H1 (cell line): Measurements from ENCODE around the gene KMT5B. TPM values are rescaled to one million over a fixed set of nuclear protein-coding genes. Genes with fewer than 3 reads are reported as not detected.

ENCODE experiments used
- CTCF ChIA-PET: fragments of 300-600 bp; sonication (Branson Sonifier 250); formaldehyde crosslinking; loops from one replicate; lab custom pipeline; 2021; ENCODE audit not compliant: partially characterized antibody; lab: Charles Lee
- POLR2A ChIA-PET: fragments of 300-600 bp; sonication (Branson Sonifier 250); formaldehyde crosslinking; loops from one replicate; lab custom pipeline; 2021; ENCODE audit warnings: inconsistent platforms; ENCODE audit not compliant: partially characterized antibody; lab: Charles Lee
- DNase-seq, 2 experiments: peaks; one replicate each; pipeline versions ENCODE4 v3.0.0 to v3.0.0-alpha.2; 2010 to 2022; ENCODE audit warnings: low spot score in 2 of 2, low read depth in 1 of 2, mixed read lengths in 1 of 2
- FAIRE-seq: peaks from 2 replicates; lab custom pipeline; 2011; peaks lifted over from hg19 to GRCh38; lab: Jason Lieb, UNC
- H2AFZ ChIP-seq: 2 replicates; pipeline ENCODE4 v1.8.1; 2012; ENCODE audit warnings: low read length, inconsistent platforms
- H2AK5ac ChIP-seq: 2 replicates; pipeline ENCODE4 v1.6.1; 2013; ENCODE audit warnings: low read depth, low read length
- H2BK120ac ChIP-seq: replicated peaks from 2 replicates; pipeline ENCODE3; 2013; ENCODE audit warnings: low read depth, low read length, inconsistent platforms
- H2BK12ac ChIP-seq: 2 replicates; pipeline ENCODE4 v1.6.1; 2013; ENCODE audit warnings: low read depth, low read length
- H2BK15ac ChIP-seq: 2 replicates; pipeline ENCODE4 v1.6.1; 2013; ENCODE audit warnings: low read length
- H2BK20ac ChIP-seq: 2 replicates; pipeline ENCODE4 v1.6.1; 2013; ENCODE audit warnings: low read length
- H2BK5ac ChIP-seq: 2 replicates; pipeline ENCODE4 v1.6.1; 2013; ENCODE audit warnings: low read depth, low read length
- H3K14ac ChIP-seq: 2 replicates; pipeline ENCODE4 v1.6.1; 2013; ENCODE audit warnings: inconsistent platforms; ENCODE audit not compliant: insufficient read length
- H3K18ac ChIP-seq: 2 replicates; pipeline ENCODE4 v1.6.1; 2013; ENCODE audit warnings: low read length; ENCODE audit errors: extremely low read depth
- H3K23ac ChIP-seq: 2 replicates; pipeline ENCODE4 v1.6.1; 2013; ENCODE audit warnings: inconsistent platforms; ENCODE audit not compliant: insufficient read length
- H3K23me2 ChIP-seq: 2 replicates; pipeline ENCODE4 v1.6.1; 2013; ENCODE audit warnings: low read depth, low read length
- H3K27ac ChIP-seq: 2 replicates; pipeline ENCODE4 v1.6.1; 2011; ENCODE audit warnings: low read depth, low read length, inconsistent platforms
- H3K27me3 ChIP-seq, 4 experiments: replicated peaks in 1 of 4; 1 replicate in 1 of 4; 2 replicates in 3 of 4; pipeline versions ENCODE4 v1.6.1 to v1.8.1; 2011 to 2013; ENCODE audit warnings: low read length in 3 of 4, mild to moderate bottlenecking in 3 of 4, inconsistent platforms in 2 of 4, mixed read lengths in 2 of 4, moderate library complexity in 1 of 4; ENCODE audit not compliant: control insufficient read depth in 3 of 4, insufficient read depth in 3 of 4; ENCODE audit errors: extremely low read depth in 1 of 4
- H3K36me3 ChIP-seq, 4 experiments: 2 replicates each; pipeline versions ENCODE4 v1.6.1 to v1.8.1; 2011 to 2013; ENCODE audit warnings: mild to moderate bottlenecking in 4 of 4, low read length in 3 of 4, moderate library complexity in 2 of 4, control low read depth in 1 of 4, inconsistent platforms in 1 of 4; ENCODE audit not compliant: insufficient read depth in 4 of 4, control insufficient read depth in 2 of 4
- H3K4ac ChIP-seq: replicated peaks from 2 replicates; pipeline ENCODE3; 2013; ENCODE audit warnings: low read length, low read depth, mixed read lengths, inconsistent platforms; ENCODE audit not compliant: insufficient read length
- H3K4me1 ChIP-seq, 4 experiments: replicated peaks in 1 of 4; 1 replicate in 1 of 4; 2 replicates in 3 of 4; pipeline versions ENCODE4 v1.6.1 to v1.8.1; 2011 to 2013; ENCODE audit warnings: low read length in 3 of 4, inconsistent platforms in 2 of 4, mixed read lengths in 1 of 4; ENCODE audit not compliant: insufficient read depth in 4 of 4, control insufficient read depth in 3 of 4
- H3K4me2 ChIP-seq, 2 experiments: 2 replicates each; pipeline versions ENCODE4 v1.6.1 to v1.8.1; 2011 to 2013; ENCODE audit warnings: low read depth in 2 of 2, low read length in 2 of 2, control low read depth in 1 of 2, inconsistent platforms in 1 of 2, mild to moderate bottlenecking in 1 of 2; ENCODE audit not compliant: insufficient read depth in 1 of 2
- H3K4me3 ChIP-seq, 4 experiments: fragments of 200-600, 300-600 bp in 1 of 4; sonication (generic), shearing (Covaris generic), sonication (Bioruptor Twin) in 1 of 4; 2 replicates each; pipeline versions ENCODE4 v1.5.1 to v1.8.1; 2011 to 2016; ENCODE audit warnings: low read length in 4 of 4, low read depth in 3 of 4, control low read depth in 2 of 4, inconsistent platforms in 2 of 4, mild to moderate bottlenecking in 2 of 4, mixed read lengths in 1 of 4, moderate library complexity in 1 of 4; ENCODE audit not compliant: insufficient read depth in 2 of 4; ENCODE audit errors: extremely low read depth in 1 of 4
- H3K56ac ChIP-seq: replicated peaks from 2 replicates; pipeline ENCODE3; 2013; ENCODE audit warnings: low read depth, mild to moderate bottlenecking, mixed read lengths, low read length, inconsistent platforms; ENCODE audit not compliant: insufficient read length
- H3K79me1 ChIP-seq: 2 replicates; pipeline ENCODE4 v1.6.1; 2013; ENCODE audit warnings: low read depth, low read length, control low read depth
- H3K79me2 ChIP-seq, 2 experiments: 2 replicates each; pipeline versions ENCODE4 v1.6.1 to v1.8.1; 2012 to 2013; ENCODE audit warnings: low read length in 2 of 2, mild to moderate bottlenecking in 2 of 2, inconsistent platforms in 1 of 2; ENCODE audit not compliant: insufficient read depth in 2 of 2, control insufficient read depth in 1 of 2
- H3K9ac ChIP-seq, 4 experiments: replicated peaks in 1 of 4; 1 replicate in 1 of 4; 2 replicates in 3 of 4; pipeline versions ENCODE4 v1.6.1 to v1.8.1; 2011 to 2013; ENCODE audit warnings: low read depth in 3 of 4, low read length in 3 of 4, control low read depth in 2 of 4, mild to moderate bottlenecking in 2 of 4, moderate library complexity in 2 of 4, inconsistent platforms in 1 of 4; ENCODE audit errors: extremely low read depth in 1 of 4
- H3K9me3 ChIP-seq, 2 experiments: 2 replicates each; pipeline versions ENCODE4 v1.6.1 to v1.8.1; 2012 to 2013; ENCODE audit warnings: mild to moderate bottlenecking in 2 of 2, moderate library complexity in 2 of 2, control low read depth in 1 of 2, inconsistent platforms in 1 of 2, low read depth in 1 of 2, low read length in 1 of 2, mixed read lengths in 1 of 2; ENCODE audit not compliant: insufficient read depth in 2 of 2
- H4K20me1 ChIP-seq, 2 experiments: replicated peaks in 1 of 2; 2 replicates each; pipeline versions ENCODE3 to v1.8.1; 2011 to 2013; ENCODE audit warnings: inconsistent platforms in 2 of 2, low read length in 2 of 2, mild to moderate bottlenecking in 1 of 2; ENCODE audit not compliant: insufficient read depth in 2 of 2, control insufficient read depth in 1 of 2
- H4K5ac ChIP-seq: 2 replicates; pipeline ENCODE4 v1.6.1; 2013; ENCODE audit warnings: low read length, low read depth, mixed read lengths, inconsistent platforms; ENCODE audit not compliant: insufficient read length
- H4K8ac ChIP-seq: 2 replicates; pipeline ENCODE4 v1.8.0; 2013; ENCODE audit warnings: mild to moderate bottlenecking, moderate library complexity, low read length, inconsistent platforms; ENCODE audit not compliant: insufficient read depth; ENCODE audit errors: extremely low read depth
- H4K91ac ChIP-seq: replicated peaks from 2 replicates; pipeline ENCODE3; 2013; ENCODE audit warnings: low read length, mixed read lengths, inconsistent platforms; ENCODE audit not compliant: insufficient read length
- CTBP2 ChIP-seq: IDR thresholded peaks from 2 replicates; pipeline ENCODE4 v1.7.0; 2011; ENCODE audit warnings: borderline replicate concordance, mild to moderate bottlenecking, moderate library complexity, mixed read lengths, low read length; ENCODE audit not compliant: insufficient read depth, insufficient read length
- GABPA ChIP-seq: IDR thresholded peaks from 2 replicates; pipeline ENCODE4 v1.6.1; 2011; ENCODE audit warnings: mild to moderate bottlenecking, low read length, moderate library complexity, borderline replicate concordance; ENCODE audit not compliant: insufficient read depth
- HDAC2 ChIP-seq, 2 experiments: fragments of 300-600 bp in 1 of 2; sonication (generic) in 1 of 2; IDR thresholded peaks; 2 replicates each; pipeline ENCODE4 v1.6.1; 2011 to 2012; ENCODE audit warnings: low read depth in 2 of 2, low read length in 2 of 2, mild to moderate bottlenecking in 2 of 2, moderate library complexity in 2 of 2, borderline replicate concordance in 1 of 2, inconsistent platforms in 1 of 2
- KDM4A ChIP-seq: IDR thresholded peaks from one replicate; pipeline ENCODE4 v1.7.1; 2012; ENCODE audit warnings: low read depth, mild to moderate bottlenecking, moderate library complexity, low read length, inconsistent platforms; ENCODE audit not compliant: severe bottlenecking
- WGBS, 2 experiments: shearing (Covaris generic) in 1 of 2; methylation state at CpG; one replicate each; pipeline versions ENCODE4 v1.1.6 to v1.1.7; 2013 to 2015; ENCODE audit warnings: low lambda C conversion rate in 2 of 2, mixed read lengths in 2 of 2, inconsistent platforms in 1 of 2, low coverage in 1 of 2, missing lambda C conversion rate in 1 of 2; ENCODE audit not compliant: insufficient replicate concordance in 2 of 2, insufficient coverage in 1 of 2, insufficient read length in 1 of 2; ENCODE audit errors: extremely low coverage in 1 of 2, missing lambda C conversion rate in 1 of 2; 5-methylcytosine and 5-hydroxymethylcytosine counted together
- polyA plus RNA-seq, 7 experiments: library from polyadenylated mRNA; depleted of rRNA in 3 of 7; stranded (reverse) in 5 of 7; unstranded in 2 of 7; fragments of >200 nt in 5 of 7; fragments of 200-250 nt in 2 of 7; gene quantifications; 1 replicate in 5 of 7; 2 replicates in 1 of 7; 4 replicates in 1 of 7; pipeline versions ENCODE4 v1.2.1 to v1.2.3, GENCODE V29; 2011 to 2013; ENCODE audit warnings: missing spikeins in 2 of 7, mixed read lengths in 2 of 7
- total RNA-seq: library from RNA; stranded (reverse); fragmentation: NEBNext Ultra II Directional; extraction: Animal tissue kit (Norgen Biotek cat#: 25700); gene quantifications from 2 replicates; pipeline ENCODE4 v1.2.1, GENCODE V29; 2021

The KMT5B gene
- total and polyA plus RNA-seq, 2 of the 8 experiments (the other 6 are each of a cell fraction or from before 2014, with no cell fraction given): 11.0 to 40.8 TPM

DNA sequence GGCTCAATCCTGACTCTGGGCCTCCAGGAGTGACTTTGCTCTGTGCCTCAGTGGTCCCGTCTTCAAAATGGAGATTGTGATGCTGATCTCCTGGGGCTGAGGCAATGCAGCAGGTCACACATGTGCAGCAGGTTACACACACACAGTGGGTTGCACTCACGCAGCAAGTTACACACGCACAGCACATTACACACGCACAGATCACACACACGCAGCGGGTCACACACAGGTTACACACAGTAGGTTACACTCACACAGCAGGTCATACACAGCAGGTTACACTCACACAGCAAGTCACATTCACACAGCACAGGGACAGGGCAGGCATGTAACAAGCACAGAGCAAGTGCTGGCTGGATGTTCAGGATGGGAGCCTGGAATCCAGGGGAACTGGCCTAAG is 47.4 kb upstream of the KMT5B start:
- peaks cover 0 to 10% (median 4%) of the 10 kb centered on the region in 4 experiments; a peak in 5 of 7 replicates for H3K4me1 ChIP-seq
- ChIA-PET POLR2A (interaction anchor here (1.3 to 3.2 kb wide), 4 partner anchors 11 to 39 kb away, joined by 3 to 22 read pairs (median 4); partner anchors contain the start of gene C11orf24), CTCF (interaction anchor here (0.7 to 7.0 kb wide), 6 partner anchors 15 to 134 kb away, joined by 3 to 141 read pairs (median 4); no protein-coding TSS in a partner anchor)
- DNase-seq (no peak), FAIRE-seq (no peak)
- H3K79me2 ChIP-seq: no peaks in the 10 kb centered on the region
- H2AFZ ChIP-seq: no peak overlapping the region
- H4K8ac ChIP-seq: no peak overlapping the region
- no peak overlapping the region; the same call in 1 of the 2 replicates for H2BK5ac ChIP-seq
- H2BK15ac ChIP-seq: no peak overlapping the region
- no peak overlapping the region for H3K4me3 ChIP-seq
- no peak overlapping the region for H3K56ac ChIP-seq
- peaks cover 0 to 11% (median 4%) of the 10 kb centered on the region in 4 experiments; a peak in 2 of 7 replicates for H3K27me3 ChIP-seq
- H4K20me1 ChIP-seq: peaks cover 0 to 3% of the 10 kb centered on the region in 2 experiments
- no peak overlapping the region for H3K4me2 ChIP-seq
- no peak overlapping the region; a peak in 1 of 7 replicates for H3K9ac ChIP-seq
- no peaks in the 10 kb centered on the region for H3K9me3 ChIP-seq
- WGBS, 2 experiments: 91% methylated on average over 6 of the region's 6 CpGs; no CpG with 5 or more reads in 1 of the 2 experiments
- no peak overlapping the region for H3K18ac ChIP-seq
- peaks cover 2 to 39% (median 17%) of the 10 kb centered on the region in 4 experiments; a peak in 7 of 8 replicates for H3K36me3 ChIP-seq
- H2AK5ac ChIP-seq: 0 out of 2 replicates have a peak overlapping the region, but pooled peaks have one; percentile 0
- H3K27ac ChIP-seq: no peak overlapping the region
- no peak overlapping the region for H2BK120ac ChIP-seq
- no peak overlapping the region for H3K14ac ChIP-seq
- no peaks in the 10 kb centered on the region for H3K79me1 ChIP-seq
- no peak overlapping the region for H4K91ac ChIP-seq
- H3K4ac ChIP-seq: no peak overlapping the region
- no peak overlapping the region for H4K5ac ChIP-seq
- H2BK12ac ChIP-seq: peak overlapping the region; percentile 77; the same call in 1 of the 2 replicates
- H3K23me2 ChIP-seq: peaks cover 6% of the 10 kb centered on the region; the same call in 1 of the 2 replicates
- no peak overlapping the region for H2BK20ac ChIP-seq
- no peak for TF ChIP-seq HDAC2 (IDR thresholded peaks at IDR 0.05; ENCODE audit: borderline replicate concordance in 1 of 2, low read depth in 2 of 2, low read length in 2 of 2)
- TF ChIP-seq CTBP2: no peak
- no peak for TF ChIP-seq GABPA
- no peak for TF ChIP-seq KDM4A
- H3K23ac ChIP-seq: no peak overlapping the region
